GM18907 (cell line): ENCODE data around the gene CSHL1.
"Not testable (repeated sequence)": the region's sequence is repeated elsewhere in the genome, so short reads cannot be mapped to it uniquely, and the experiment has no call there.

Experiments used
- ATAC-seq: cut with Tn5 transposase; IDR thresholded peaks from one replicate; pipeline ENCODE4 v1.9.1; 2021; ENCODE audit warnings: mild to moderate bottlenecking, moderate library complexity; ENCODE audit not compliant: unreplicated experiment

CSHL1 gene

DNA sequence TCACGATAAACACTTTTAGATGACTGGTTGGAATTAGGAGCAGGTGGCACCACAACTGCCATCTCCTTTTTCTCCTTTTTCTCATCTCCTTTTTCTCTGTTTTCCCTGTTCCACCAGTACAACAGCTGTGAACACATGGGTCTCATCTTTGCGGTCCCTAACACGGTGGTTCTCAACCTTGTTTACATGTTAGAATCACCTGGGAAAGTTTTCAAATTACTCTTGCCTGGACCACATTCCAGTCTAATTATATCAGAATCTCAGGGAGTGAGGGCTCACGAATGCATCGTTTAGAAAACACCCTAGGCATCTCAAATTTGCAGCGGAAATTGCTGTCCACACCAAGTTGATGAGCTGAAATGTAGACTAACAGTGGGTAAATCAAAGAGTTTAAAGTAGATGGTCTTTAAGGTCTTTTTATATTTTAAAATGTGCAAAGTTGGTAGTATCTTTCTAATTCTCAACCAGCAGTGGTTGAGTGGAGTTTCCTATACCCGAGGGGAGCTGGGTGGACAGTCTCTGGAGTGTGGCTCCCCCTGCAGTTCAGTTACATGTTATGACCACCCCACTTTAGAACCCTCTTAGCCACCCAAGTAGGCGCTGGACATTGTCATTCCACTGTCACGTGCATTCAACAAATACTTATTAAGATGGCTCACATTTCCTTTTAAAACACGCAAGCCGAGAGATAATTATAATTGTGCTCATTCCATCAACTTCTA is 18.6 kb downstream of the CSHL1 start:
- not testable (repeated sequence) for ATAC-seq

DNA sequence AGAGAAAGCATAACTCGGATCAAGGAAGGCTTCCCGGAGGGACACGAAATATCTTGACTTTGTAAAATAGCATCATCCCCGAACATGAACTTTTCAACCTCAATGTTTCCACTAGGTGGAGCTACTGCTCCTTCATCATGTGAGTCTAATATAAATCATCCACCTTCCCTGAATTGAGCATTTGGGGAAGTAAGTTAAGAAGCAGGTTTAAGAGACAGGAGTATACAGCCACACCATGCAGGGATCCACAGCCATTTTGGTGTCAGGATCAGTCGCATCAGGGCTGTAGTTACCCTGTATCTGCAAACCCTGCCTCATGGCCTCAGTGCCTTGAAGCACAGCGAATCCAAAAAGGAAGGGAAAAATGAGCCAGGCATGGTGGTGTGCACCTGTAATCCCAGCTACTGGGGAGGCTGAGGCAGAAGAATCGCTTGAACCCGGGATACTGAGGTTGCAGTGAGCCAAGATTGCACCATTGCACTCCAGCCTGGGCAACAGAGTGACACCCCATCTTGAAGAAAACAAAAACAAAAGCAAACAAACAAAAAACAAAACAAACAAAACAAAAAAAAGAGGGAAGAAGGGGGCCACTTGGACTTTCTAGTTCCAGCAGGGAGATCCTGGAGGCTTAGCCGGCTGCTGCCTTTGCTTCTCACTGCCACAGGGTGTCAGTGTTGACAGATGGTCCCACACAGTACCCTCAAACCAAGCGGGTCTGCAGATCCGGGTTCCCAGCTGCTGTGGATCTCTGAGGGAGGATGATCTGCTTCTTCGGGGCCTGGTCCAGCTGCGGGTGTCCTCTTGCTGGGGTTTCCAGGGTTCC is 21.8 kb downstream of the CSHL1 start:
- not testable (repeated sequence) for ATAC-seq

DNA sequence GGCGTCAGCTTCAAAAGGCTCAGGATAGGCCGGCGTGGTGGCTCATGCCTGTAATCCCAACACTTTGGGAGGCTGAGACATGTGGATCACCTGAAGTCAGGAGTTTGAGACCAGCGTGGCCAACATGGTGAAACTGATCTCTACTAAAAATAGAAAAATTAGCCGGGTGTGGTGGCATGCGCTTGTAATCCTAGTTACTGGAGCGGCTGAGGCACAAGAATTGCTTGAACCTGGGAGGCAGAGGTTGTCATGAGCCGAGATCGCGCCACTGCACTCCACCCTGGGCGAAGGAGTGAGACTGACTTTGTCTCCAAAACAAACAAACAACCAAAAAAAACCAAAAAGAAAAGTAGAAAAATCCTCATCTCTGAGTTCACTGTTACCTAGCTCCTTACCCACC is 25.9 kb downstream of the CSHL1 start:
- not testable (repeated sequence) for ATAC-seq

DNA sequence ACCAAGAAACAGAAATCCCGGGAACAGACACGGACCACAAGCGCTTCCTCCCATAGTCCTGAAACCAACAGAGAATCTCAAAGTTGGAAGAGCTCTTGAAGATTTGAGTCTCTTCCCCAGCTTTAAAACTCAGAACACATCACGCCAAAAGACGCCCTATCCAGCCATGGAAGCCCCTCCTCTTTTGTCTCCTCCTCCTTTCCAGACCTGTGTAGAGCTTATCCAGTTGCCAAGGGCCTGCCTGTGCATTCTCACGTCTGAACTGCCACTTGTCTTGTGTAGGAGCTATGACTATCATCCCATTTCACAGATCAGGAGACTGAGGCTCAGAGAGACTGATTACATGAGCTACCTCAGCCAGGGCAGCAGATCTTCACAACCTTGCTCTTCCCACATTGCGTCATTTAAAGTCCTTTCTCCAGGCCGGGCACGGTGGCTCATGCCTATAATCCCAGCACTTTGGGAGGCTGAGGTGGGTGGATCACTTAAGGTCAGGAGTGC is 28.4 kb downstream of the CSHL1 start:
- not testable (repeated sequence) for ATAC-seq

DNA sequence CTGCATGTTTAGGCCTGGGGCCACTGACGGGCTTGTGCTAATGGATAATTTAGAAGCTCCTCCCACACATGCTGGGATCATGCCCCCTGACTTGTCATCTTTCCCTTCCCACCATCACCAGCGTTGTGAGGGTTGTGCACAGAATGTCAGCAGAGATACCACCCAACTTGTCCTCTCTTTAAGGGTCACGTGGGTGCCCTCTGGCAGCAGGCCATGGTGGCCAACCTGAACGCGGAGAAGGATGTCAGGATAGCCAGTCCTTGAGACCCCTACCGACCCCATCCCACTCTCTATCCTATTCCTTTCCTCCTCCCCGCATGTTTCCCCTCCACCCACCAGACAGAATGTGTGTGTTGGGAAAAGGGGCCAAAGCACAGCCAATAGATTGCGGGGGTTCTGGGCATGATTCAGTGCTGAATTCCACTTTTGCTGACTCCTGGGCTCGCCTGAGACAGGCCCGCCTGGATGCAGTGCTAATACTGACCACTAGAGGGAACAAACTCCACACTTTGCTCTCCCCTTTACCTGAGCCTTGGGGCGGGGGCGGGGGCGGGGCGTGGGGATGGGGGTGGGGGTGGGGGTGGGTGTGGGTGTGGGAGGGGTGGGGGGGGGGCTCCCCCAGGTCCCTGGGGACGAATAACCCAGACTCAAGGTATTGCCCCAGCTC is 29.0 kb downstream of the CSHL1 start, which contains the start of gene GH2:
TSS of gene GH2 (minus strand) at position 10 of the 667 bp plus-strand sequence. CDS start 143 bp downstream, outside the sequence.
- no peak for ATAC-seq

DNA sequence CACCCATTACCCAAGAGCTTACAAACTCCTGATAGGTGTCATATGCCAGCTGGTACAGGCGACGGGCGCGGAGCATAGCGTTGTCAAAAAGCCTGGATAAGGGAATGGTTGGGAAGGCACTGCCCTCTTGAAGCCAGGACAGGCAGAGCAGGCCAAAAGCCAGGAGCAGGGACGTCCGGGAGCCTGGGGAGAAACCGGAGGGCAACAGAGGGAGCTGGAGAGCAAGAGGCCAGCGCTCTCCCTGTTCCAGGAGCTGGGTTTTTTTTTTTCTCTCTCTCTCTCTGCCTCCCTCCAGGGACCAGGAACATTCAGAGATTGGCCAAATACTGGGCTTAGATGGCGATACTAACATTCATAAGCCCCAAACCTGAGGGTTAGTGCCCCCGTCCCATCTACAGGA is 29.7 kb downstream of the CSHL1 start:
- not testable (repeated sequence) for ATAC-seq

DNA sequence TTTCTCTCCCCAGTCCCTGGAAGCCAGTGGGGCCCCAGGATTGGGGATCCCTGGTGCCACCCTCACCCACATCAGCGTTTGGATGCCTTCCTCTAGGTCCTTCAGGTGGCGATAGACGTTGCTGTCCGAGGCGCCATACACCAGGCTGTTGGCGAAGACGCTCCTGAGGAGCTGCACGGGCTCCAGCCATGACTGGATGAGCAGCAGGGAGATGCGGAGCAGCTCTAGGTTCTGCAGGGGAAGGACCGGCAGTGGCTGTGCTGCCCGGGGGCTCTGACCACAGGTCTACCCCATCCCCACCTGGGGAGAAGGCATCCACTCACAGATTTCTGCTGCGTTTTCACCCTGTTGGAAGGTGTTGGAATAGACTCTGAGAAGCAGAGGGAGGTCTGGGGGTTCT is 30.4 kb downstream of the CSHL1 start:
- ATAC-seq, result no peak

DNA sequence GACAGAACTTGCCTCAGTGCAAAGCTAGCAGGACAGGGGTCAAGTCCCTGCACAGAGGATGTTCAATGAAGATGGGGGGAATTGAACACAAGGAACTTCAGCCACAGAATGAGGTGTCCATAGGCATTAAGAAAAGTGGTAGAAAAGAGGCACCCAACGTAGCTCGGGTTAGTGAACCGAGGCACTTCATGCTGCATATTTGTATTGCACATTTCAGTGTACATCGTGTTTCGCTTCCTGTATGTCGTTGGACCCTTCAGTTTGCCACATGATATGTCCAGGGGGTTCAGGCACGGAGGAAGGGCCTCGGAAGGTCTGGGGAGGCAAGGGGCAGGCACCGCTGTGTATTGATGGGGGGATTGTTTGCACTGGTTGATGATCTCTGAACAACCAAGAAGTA is 32.6 kb downstream of the CSHL1 start:
- not testable (repeated sequence) for ATAC-seq

DNA sequence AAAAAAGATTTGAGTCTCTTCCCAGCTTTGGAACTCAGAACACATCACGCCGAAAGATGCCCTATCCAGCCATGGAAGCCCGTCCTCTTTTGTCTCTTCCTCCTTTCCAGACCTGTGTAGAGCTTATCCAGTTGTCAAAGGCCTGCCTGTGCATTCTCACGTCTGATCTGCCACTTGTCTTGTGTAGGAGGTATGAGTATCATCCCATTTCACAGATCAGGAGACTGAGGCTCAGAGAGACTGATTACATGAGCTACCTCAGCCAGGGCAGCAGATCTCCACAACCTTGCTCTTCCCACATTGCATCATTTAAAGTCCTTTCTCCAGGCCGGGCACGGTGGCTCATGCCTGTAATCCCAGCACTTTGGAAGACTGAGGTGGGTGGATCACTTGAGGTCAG is 36.4 kb downstream of the CSHL1 start:
- not testable (repeated sequence) for ATAC-seq

DNA sequence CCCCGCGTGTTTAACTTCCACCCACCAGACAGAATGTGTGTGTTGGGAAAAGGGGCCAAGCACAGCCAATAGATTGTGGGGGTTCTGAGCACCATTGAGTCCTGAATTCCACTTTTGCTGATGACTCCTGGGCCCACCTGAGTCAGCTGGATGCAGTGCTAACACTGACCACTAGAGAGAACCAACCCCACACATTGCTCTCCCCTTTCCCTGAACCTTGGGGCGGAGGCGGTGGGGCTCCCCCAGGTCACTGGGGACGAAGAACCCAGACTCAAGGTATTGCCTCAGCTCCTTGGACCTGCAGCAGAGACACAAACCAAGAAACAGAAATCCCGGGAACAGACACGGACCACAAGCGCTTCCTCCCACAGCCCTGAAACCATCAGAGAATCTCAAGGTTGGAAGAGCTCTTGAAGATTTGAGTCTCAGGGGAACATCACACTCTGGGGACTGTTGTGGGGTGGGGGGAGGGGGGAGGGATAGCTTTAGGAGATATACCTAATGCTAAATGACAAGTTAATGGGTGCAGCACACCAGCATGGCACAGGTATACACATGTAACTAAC is 36.9 kb downstream of the CSHL1 start:
- ATAC-seq, result not testable (repeated sequence)

DNA sequence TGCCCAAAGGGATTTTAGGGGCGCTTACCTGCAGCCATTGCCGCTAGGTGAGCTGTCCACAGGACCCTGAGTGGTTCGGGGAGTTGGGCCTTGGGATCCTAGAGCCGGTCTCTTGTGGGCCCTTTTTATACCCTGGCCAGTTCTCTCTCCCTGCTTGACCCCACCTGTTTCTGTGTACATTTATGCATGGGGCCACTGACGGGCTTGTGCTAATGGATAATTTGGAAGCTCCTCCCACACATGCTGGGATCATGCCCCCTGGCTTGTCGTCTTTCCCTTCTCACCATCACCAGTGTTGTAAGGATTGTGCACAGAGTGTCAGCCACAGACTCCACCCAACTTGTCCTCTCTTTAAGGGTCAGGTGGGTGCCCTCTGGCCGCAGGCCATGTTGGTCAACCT is 37.5 kb downstream of the CSHL1 start, which contains the start of gene CSH2:
TSS of gene CSH2 (minus strand) at position 101 of the 400 bp plus-strand sequence. CDS start at position 38, 63 bp downstream.
- ATAC-seq, result not testable (repeated sequence)

DNA sequence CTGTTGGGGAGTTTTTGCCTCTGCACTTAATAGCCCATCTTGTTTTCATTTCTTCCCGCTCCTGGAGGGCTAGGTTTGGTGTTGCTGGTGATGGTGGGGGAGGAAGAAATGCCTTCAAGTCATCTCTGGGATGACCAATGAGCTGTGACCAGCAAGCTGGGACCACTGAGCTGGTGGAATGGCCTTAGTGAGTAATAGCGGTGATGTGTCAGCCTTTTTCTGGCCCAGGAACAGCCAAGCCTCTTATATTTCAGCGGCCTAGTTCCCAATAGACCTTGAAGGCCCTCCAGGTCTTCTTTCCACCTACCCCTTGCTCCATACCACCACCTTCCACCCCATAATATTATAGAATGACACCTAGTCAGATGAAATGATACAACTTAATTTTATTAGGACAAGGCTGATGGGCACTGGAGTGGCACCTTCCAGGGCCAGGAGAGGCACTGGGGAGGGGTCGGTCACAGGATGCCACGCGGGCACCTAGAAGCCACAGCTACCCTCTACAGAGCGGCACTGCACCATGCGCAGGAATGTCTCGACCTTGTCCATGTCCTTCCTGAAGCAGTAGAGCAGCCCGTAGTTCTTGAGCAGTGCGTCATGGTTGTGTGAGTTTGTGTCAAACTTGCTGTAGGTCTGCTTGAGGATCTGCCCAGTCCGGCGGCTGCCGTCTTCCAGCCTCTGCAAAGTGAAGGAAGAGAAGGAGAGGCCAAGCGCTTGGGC is 39.3 kb downstream of the CSHL1 start:
- not testable (repeated sequence) for ATAC-seq

DNA sequence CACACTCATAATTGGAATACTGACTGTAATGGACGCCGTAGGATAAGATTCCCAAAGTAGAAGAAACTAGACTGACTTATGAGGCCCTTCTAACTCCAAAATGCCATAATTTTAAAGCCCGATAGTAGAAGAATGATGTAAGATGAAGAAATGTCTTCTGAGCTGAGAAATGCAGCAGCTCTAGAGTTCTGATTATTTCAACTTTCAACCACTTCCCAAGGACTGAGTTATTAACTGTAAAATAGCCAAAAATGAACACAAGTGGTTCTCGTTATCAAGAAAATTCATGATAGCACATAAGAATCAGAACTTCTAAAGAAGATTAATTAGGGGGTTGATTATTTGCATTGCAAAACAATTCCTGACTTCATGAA is 40.8 kb downstream of the CSHL1 start:
- not testable (repeated sequence) for ATAC-seq

DNA sequence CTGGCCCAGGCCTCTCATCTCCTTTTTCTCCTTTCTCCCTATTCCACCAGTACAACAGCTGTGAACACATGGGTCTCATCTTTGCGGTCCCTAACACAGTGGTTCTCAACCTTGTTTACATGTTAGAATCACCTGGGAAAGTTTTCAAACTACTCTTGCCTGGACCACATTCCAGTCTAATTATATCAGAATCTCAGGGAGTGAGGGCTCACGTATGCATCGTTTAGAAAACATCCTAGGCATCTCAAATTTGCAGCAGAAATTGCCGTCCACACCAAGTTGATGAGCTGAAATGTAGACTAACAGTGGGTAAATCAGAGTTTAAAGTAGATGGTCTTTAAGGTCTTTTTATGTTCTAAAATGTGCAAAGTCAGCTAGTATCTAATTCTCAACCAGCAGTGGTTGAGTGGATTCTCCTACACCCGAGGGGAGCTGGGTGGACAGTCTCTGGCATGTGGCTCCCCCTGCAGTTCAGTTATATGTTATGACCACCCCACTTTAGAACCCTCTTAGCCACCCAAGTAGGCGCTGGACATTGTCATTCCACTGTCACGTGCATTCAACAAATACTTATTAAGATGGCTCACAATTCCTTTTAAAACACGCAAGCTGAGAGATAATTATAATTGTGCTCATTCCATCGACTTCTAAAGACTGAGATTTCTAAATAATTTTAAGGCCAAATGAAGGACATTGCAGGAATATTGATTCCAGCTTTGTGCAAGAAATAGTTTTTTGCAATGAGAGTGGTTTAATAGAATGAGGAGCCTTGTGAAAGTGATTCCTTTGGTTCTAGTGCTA is 41.4 kb downstream of the CSHL1 start:
- not testable (repeated sequence) for ATAC-seq

DNA sequence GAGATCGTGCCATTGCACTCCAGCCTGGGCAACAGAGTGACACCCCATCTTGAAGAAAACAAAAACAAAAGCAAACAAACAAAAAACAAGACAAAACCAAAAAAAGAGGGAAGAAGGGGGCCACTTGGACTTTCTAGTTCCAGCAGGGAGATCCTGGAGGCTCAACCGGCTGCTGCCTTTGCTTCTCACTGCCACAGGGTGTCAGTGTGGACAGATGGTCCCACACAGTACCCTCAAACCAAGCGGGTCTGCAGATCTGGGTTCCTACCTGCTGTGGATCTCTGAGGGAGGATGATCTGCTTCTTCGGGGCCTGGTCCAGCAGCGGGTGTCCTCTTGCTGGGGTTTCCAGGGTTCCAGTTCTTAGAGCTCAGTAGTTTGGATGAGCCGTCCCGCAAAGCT is 44.4 kb downstream of the CSHL1 start:
- ATAC-seq, result not testable (repeated sequence)
